ENCODE results near the gene PRDM2. TPM values are rescaled to one million over a fixed set of nuclear protein-coding genes. Genes with fewer than 3 reads are reported as not detected.

Gene PRDM2
- total and polyA plus RNA-seq, 11 donors = 16.1 to 52.7 (median 36.3) TPM

DNA sequence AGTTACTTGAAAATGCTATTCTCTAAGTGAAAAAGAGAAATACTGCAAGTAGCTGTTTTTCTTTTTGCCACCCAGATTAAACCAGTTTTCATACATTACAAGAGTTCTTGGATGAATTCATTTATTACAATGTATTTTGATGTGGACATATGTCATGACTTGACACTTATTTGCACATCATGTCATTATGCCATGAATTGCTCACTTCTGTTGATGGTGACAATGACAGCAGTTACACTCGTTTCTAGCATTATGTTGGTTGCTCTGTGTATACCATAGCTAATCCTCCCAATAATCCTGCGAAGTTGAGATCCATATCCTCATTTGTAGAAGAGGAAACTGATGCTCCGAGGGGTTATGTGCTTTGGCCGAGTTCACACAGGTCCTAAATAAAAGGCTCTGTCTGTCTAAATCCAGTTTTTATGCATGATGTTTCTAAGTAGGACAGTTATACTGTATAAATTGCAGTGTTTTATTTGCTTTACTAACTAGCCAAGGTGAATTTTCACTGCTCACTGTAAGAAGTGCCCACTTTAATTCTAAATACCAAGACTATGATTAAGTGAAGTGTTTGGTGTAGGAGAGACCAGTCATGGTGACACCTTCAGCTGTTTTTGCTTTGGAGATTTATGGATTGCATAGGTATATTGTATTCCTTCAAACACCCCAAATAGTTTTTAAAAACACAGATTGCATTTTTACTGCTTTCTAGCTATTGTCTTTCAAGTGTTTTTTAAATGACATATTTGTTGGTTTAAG, 56.7 kb downstream of the PRDM2 start:
- H3K9me3 ChIP-seq = no peaks in the 10 kb centered on the region
- no peaks in the 10 kb centered on the region for H3K27me3 ChIP-seq
- WGBS, 4 donors = 56 to 71% (median 57%) methylated on average over 4 of the region's 4 CpGs
- DNase-seq (no peak), ATAC-seq (no peak)
- peaks cover 0 to 6% (median 0%) of the 10 kb centered on the region in 9 donors for H3K36me3 ChIP-seq
- TF ChIP-seq, protein P1, sequence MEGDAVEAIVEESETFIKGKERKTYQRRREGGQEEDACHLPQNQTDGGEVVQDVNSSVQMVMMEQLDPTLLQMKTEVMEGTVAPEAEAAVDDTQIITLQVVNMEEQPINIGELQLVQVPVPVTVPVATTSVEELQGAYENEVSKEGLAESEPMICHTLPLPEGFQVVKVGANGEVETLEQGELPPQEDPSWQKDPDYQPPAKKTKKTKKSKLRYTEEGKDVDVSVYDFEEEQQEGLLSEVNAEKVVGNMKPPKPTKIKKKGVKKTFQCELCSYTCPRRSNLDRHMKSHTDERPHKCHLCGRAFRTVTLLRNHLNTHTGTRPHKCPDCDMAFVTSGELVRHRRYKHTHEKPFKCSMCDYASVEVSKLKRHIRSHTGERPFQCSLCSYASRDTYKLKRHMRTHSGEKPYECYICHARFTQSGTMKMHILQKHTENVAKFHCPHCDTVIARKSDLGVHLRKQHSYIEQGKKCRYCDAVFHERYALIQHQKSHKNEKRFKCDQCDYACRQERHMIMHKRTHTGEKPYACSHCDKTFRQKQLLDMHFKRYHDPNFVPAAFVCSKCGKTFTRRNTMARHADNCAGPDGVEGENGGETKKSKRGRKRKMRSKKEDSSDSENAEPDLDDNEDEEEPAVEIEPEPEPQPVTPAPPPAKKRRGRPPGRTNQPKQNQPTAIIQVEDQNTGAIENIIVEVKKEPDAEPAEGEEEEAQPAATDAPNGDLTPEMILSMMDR (IDR thresholded peaks at IDR 0.05) = no peak
- TF ChIP-seq POLR2A (IDR thresholded peaks at IDR 0.05) = no peak
- intact Hi-C loops (cut with DNase I) = loop anchor here in 2 of 10 donors (10.0 kb wide), 1 partner anchor 52 kb away; the partner anchor contains the start of gene PRDM2 (in 2 of the 2)
- no peak overlapping the region for H3K4me3 ChIP-seq
- H3K27ac ChIP-seq = peak overlapping the region in 10 of 12 donors; percentile 10 to 67 (median 53)
- peaks cover 3 to 96% (median 64%) of the 10 kb centered on the region in 12 donors for H3K4me1 ChIP-seq

DNA sequence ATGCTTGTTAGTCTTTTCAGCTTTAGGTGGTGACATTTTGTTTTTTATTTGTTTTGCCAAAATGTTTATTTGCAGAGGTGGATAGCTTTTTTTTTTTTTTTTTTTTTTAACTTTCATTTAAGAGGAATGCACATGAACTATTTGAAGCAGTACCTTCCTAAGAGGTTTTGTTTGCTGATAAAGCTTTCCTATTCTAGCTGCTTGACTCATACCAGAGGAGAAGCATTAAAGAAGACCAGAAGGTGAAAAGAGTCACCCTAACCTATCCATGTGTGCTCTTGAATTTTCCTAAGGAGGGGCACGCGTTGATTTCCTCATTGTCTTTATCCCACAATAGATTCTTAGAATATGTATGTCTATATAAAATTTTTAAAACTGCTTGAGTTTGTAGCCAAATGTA, 57.7 kb downstream of the PRDM2 start:
- 62 to 72% (median 66%) methylated on average over 2 of the region's 2 CpGs for WGBS, 4 donors
- no peak overlapping the region for H3K4me3 ChIP-seq
- peak in 2 of 4 donors; percentile 46 to 59 for ATAC-seq
- DNase-seq = no peak
- intact Hi-C loops (cut with DNase I) = loop anchor here in 2 of 10 donors (10.0 kb wide), 1 partner anchor 53 kb away; the partner anchor contains the start of gene PRDM2 (in 2 of the 2)
- H3K4me1 ChIP-seq = peaks cover 5 to 96% (median 69%) of the 10 kb centered on the region in 12 donors
- no peaks in the 10 kb centered on the region for H3K9me3 ChIP-seq
- H3K36me3 ChIP-seq = peaks cover 0 to 6% (median 0%) of the 10 kb centered on the region in 9 donors
- TF ChIP-seq POLR2A (IDR thresholded peaks at IDR 0.05) = no peak
- TF ChIP-seq, protein P1 (IDR thresholded peaks at IDR 0.05) = no peak
- no peaks in the 10 kb centered on the region for H3K27me3 ChIP-seq
- peak overlapping the region in 10 of 12 donors; percentile 28 to 69 (median 58) for H3K27ac ChIP-seq

- H3K9me3 ChIP-seq = no peaks in the 10 kb centered on the region
- no peaks in the 10 kb centered on the region for H3K36me3 ChIP-seq
- WGBS, 4 donors = 74 to 83% (median 79%) methylated on average over 4 of the region's 4 CpGs
- intact Hi-C loops (cut with DNase I) = loop anchor here in 2 of 10 donors (10.0 kb wide), 1 partner anchor 54 kb away; the partner anchor contains the start of gene PRDM2 (in 2 of the 2)
- TF ChIP-seq, protein P1 (IDR thresholded peaks at IDR 0.05) = no peak
- no peak for TF ChIP-seq POLR2A (IDR thresholded peaks at IDR 0.05)
- H3K4me3 ChIP-seq = no peak overlapping the region
- ATAC-seq (no peak), DNase-seq (no peak)
- peaks cover 5 to 97% (median 76%) of the 10 kb centered on the region in 12 donors for H3K4me1 ChIP-seq
- H3K27ac ChIP-seq = no peak overlapping the region
- H3K27me3 ChIP-seq = no peaks in the 10 kb centered on the region
Observed at GRCh38 chr1:13759072-13759471, 59.1 kb downstream of the PRDM2 start.

DNA sequence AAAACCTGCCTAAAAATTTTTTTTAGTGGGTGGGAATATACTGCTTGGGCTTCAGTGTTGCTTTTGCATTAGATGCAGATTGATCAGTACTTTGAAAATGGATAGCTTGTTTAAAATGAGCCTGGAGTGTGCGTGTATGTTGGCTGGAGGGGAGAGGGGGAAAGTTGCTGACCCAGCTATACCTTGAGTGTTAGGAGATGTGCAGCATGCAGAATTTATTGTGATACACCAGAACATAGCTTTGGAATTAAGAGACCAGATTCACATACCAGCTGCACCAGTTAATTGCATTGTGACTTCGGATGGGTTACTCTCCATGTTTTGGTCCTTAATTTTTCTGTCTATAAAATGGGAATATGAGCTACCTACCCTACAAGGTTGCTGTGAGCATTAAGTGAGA, 60.4 kb downstream of the PRDM2 start:
- Histone ChIP-seq H3K27ac (no peak overlapping the region), H3K36me3 (no peaks in the 10 kb centered on the region), H3K4me3 (no peak overlapping the region), H3K9me3 (no peaks in the 10 kb centered on the region), H3K4me1 (peaks cover 9 to 97% (median 75%) of the 10 kb centered on the region in 12 donors), H3K27me3 (no peaks in the 10 kb centered on the region)
- WGBS, 4 donors = 88 to 100% (median 91%) methylated on average over 2 of the region's 2 CpGs
- DNase-seq = no peak
- no peak for ATAC-seq
- TF ChIP-seq POLR2A (IDR thresholded peaks at IDR 0.05) = no peak
- TF ChIP-seq, protein P1 (IDR thresholded peaks at IDR 0.05) = no peak
- intact Hi-C loops (cut with DNase I) = no loop called here

Data from heart left ventricle (tissue), 16 donors.